HG03558 (cell line): ENCODE results near the gene SMIM14.
"Not testable (repeated sequence)": the region's sequence is repeated elsewhere in the genome, so short reads cannot be mapped to it uniquely, and the experiment has no call there.

Source experiments
- ATAC-seq: cut with Tn5 transposase; IDR thresholded peaks from one replicate; pipeline ENCODE4 v1.9.1; 2021; ENCODE audit warnings: moderate number of reproducible peaks; ENCODE audit not compliant: unreplicated experiment; ENCODE audit errors: extremely low read depth

SMIM14 gene

GRCh38 chr4:39514266-39514665, 124.4 kb downstream of the SMIM14 start:
- not testable (repeated sequence) for ATAC-seq

GRCh38 chr4:39510348-39510929, 128.2 kb downstream of the SMIM14 start:
- ATAC-seq = no peak

- ATAC-seq = no peak
Observed at GRCh38 chr4:39505581-39505980, 133.1 kb downstream of the SMIM14 start.

DNA sequence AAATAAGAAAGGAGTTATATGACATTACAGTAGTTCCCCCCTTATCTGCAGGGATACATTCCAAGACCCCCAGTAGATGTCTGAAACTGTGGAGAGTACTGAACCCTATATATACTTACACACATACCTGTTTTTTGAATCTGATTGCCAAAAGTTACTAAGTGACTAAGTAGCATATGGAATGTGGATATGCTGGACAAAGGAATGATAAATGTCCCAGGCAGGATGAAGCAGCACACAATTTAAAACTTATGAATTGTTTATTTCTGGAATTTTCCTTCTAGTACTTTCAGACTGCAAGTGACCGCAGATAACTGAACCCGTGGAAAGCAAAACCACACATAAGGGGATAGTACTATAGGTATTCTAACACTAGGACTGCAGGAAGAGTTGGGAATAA, 134.1 kb downstream of the SMIM14 start:
- ATAC-seq = no peak

DNA sequence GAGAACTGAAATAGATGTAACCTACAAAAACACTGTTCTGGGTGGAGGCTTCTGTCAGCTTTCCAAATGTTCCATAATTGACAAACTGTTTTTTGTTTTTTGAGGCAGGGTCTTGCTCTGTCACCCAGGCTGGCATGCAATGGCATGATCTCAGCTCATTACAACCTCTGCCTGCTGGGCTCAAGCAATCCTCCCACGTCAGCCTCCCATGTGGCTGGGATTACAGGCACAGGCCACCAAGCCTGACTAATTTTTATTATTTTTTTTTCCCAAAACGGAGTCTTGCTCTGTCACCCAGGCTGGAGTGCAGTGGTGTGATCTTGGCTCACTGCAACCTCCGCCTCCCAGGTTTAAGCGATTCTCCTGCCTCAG, 136.0 kb downstream of the SMIM14 start:
- ATAC-seq = not testable (repeated sequence)

- no peak for ATAC-seq
Observed at GRCh38 chr4:39502019-39502663, 136.5 kb downstream of the SMIM14 start.

GRCh38 chr4:39498727-39499020, 140.0 kb downstream of the SMIM14 start:
- no peak for ATAC-seq

DNA sequence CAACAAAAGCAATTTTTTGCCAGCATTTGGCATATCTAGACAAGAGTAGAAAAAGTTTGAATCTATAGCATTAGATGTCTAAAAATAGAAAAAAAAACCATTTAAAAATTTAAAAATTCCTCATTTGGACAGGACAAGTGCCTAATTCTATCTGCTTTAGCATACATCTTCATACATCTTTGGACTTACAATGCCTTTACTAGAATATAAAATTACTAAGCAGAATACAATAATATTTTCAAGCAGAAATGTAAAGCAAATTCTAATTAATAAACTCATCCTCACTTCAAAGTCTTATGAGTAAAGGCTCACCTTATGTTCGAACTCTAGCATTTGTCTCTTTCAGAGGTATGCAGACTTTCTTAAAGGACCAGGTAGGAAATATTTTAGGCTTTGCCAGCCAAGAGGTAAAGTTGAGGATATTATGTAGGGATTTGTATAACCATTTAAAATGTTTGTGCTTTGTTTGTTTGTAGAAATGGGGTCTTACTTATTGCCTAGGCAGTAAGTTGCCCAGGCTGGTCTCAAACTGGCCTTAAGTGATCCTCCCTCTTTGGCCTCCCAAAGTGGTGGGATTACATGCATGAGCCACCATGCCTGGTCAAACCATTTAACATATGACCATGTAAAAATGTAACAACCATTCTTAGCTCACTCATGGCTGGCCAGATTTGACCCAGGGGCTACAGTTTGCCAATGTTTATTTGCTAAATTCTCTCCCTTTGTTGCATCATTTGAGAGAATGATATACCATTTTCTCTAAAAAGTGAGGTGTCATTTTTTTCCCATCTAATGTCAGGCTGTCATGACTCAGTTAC, 140.5 kb downstream of the SMIM14 start:
- no peak for ATAC-seq
